ENCODE measurements around the gene C1QTNF3. TPM values are rescaled to one million over a fixed set of nuclear protein-coding genes. Genes with fewer than 3 reads are reported as not detected.

Gene C1QTNF3
- total and polyA plus RNA-seq, 8 donors = 3.6 to 84.1 (median 10.9) TPM

- no peak overlapping the region for H3K27ac ChIP-seq
- no peaks in the 10 kb centered on the region for H3K27me3 ChIP-seq
- H3K9me3 ChIP-seq = no peaks in the 10 kb centered on the region
- 83 to 100% (median 98%) methylated on average over 2 of the region's 2 CpGs for WGBS, 5 donors
- TF ChIP-seq POLR2A (IDR thresholded peaks at IDR 0.05) (no peak), POLR2AphosphoS5 (IDR thresholded peaks at IDR 0.05) (no peak), EP300 (IDR thresholded peaks at IDR 0.05) (no peak)
- TF ChIP-seq, protein P1, sequence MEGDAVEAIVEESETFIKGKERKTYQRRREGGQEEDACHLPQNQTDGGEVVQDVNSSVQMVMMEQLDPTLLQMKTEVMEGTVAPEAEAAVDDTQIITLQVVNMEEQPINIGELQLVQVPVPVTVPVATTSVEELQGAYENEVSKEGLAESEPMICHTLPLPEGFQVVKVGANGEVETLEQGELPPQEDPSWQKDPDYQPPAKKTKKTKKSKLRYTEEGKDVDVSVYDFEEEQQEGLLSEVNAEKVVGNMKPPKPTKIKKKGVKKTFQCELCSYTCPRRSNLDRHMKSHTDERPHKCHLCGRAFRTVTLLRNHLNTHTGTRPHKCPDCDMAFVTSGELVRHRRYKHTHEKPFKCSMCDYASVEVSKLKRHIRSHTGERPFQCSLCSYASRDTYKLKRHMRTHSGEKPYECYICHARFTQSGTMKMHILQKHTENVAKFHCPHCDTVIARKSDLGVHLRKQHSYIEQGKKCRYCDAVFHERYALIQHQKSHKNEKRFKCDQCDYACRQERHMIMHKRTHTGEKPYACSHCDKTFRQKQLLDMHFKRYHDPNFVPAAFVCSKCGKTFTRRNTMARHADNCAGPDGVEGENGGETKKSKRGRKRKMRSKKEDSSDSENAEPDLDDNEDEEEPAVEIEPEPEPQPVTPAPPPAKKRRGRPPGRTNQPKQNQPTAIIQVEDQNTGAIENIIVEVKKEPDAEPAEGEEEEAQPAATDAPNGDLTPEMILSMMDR (IDR thresholded peaks at IDR 0.05) = no peak
- peaks cover 0 to 5% (median 0%) of the 10 kb centered on the region in 4 donors for H3K4me1 ChIP-seq
- no peak overlapping the region for H3K4me3 ChIP-seq
- peaks cover 0 to 12% (median 4%) of the 10 kb centered on the region in 4 donors for H3K36me3 ChIP-seq
- intact Hi-C loops (cut with DNase I; ENCODE audit: low total_unique reads) = no loop called here
- DNase-seq = no peak
Measured at GRCh38 chr5:34058532-34058931, 15.5 kb upstream of the C1QTNF3 start.

DNA sequence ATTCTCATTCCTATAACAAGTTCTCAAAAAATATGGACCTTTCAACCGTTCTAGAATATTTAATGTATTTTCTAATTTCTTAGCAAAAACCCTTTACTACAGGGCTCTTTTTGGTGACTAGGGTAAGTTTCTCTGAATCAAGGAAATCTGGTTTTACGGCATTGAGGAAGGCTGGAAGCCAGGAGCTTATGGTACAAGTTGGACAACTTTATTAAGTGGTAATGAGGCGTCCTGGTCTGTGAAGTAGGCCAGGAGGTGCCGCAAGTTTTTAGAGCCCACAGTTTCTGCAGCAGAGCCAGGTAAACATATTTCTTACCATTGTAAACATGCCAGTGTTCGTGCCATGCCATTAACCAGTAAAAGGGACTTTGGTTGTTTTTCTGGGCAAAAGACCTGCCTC lies 14.6 kb upstream of the C1QTNF3 start:
- DNase-seq = no peak
- 69 to 86% (median 83%) methylated on average over 5 of the region's 5 CpGs for WGBS, 5 donors
- H3K4me3 ChIP-seq = no peak overlapping the region
- peaks cover 0 to 10% (median 0%) of the 10 kb centered on the region in 4 donors for H3K4me1 ChIP-seq
- H3K27me3 ChIP-seq = no peaks in the 10 kb centered on the region
- H3K27ac ChIP-seq = no peak overlapping the region
- H3K36me3 ChIP-seq = peaks cover 0 to 12% (median 4%) of the 10 kb centered on the region in 4 donors
- H3K9me3 ChIP-seq = no peaks in the 10 kb centered on the region
- intact Hi-C loops (cut with DNase I; ENCODE audit: low total_unique reads) = no loop called here
- TF ChIP-seq, protein P1 (IDR thresholded peaks at IDR 0.05) = no peak
- no peak for TF ChIP-seq POLR2AphosphoS5 (IDR thresholded peaks at IDR 0.05)
- TF ChIP-seq EP300 (IDR thresholded peaks at IDR 0.05) = no peak
- TF ChIP-seq POLR2A (IDR thresholded peaks at IDR 0.05) = no peak

DNA sequence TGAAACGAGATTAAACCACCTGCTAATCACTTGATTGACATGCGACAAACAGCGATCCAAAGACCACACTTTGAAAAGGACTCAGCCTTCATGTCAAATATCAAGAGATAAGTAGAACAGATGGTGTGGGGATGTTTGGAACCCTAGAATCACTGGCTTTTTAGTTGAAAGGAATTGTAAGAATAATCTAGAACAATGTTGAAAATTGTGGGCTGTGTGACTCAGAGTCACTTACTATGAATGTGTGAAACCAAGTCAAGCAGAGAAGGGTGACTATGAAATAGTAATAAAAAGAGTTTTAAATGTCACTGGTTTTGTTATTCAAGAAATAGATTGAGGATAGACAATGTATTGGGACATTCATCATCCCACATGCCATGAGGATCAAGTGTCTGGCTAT lies 14.1 kb upstream of the C1QTNF3 start:
- no peak for DNase-seq
- Histone ChIP-seq H3K4me3 (no peak overlapping the region), H3K4me1 (peaks cover 0 to 10% (median 0%) of the 10 kb centered on the region in 4 donors), H3K27ac (no peak overlapping the region), H3K27me3 (no peaks in the 10 kb centered on the region), H3K9me3 (no peaks in the 10 kb centered on the region), H3K36me3 (peaks cover 0 to 12% (median 4%) of the 10 kb centered on the region in 4 donors)
- TF ChIP-seq EP300 (IDR thresholded peaks at IDR 0.05) = no peak
- no peak for TF ChIP-seq POLR2A (IDR thresholded peaks at IDR 0.05)
- TF ChIP-seq POLR2AphosphoS5 (IDR thresholded peaks at IDR 0.05) = no peak
- TF ChIP-seq, protein P1 (IDR thresholded peaks at IDR 0.05) = no peak
- 91 to 97% (median 94%) methylated on average over 3 of the region's 3 CpGs for WGBS, 5 donors
- intact Hi-C loops (cut with DNase I; ENCODE audit: low total_unique reads) = no loop called here

DNA sequence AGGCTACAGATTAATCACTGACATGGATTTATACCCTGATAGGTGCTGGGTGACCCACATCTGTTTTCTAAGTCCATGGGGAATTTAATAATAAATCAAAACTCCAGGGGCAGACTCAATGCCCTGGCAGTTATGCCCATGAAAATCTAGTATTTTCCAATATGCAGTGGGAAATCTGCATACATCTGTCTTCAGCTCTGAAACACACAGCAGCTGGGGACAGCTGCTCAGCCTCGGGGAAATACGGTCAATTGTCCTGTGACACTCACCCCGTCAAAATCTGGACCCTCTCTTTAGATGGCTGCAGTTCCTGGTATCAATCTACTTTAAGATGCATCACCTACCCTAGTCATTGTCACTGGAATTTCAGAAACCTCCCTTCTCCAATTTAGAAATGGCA lies 12.7 kb upstream of the C1QTNF3 start:
- Histone ChIP-seq H3K4me3 (no peak overlapping the region), H3K4me1 (peaks cover 0 to 10% (median 0%) of the 10 kb centered on the region in 4 donors), H3K27me3 (no peaks in the 10 kb centered on the region), H3K9me3 (no peaks in the 10 kb centered on the region), H3K27ac (no peak overlapping the region), H3K36me3 (peaks cover 0 to 8% (median 4%) of the 10 kb centered on the region in 4 donors)
- TF ChIP-seq POLR2AphosphoS5 (IDR thresholded peaks at IDR 0.05) (no peak), POLR2A (IDR thresholded peaks at IDR 0.05) (no peak), EP300 (IDR thresholded peaks at IDR 0.05) (no peak)
- TF ChIP-seq, protein P1 (IDR thresholded peaks at IDR 0.05) = no peak
- no peak for DNase-seq
- intact Hi-C loops (cut with DNase I; ENCODE audit: low total_unique reads) = no loop called here
- WGBS, 5 donors = 74 to 90% (median 77%) methylated on average over 3 of the region's 3 CpGs

Measured in stomach (tissue), 9 donors.